Stomach (tissue), 4 donors: Measurements from ENCODE around the gene MRPL49.

Experiments
- CTCF ChIP-seq, 7 experiments: fragments of 450-650 bp in 4 of 7; fragments of 200-600 bp in 3 of 7; sonication (generic) in 3 of 7; IDR thresholded peaks; one replicate each; pipeline ENCODE4 v1.5.1; 2016 to 2019; ENCODE audit warnings: antibody characterized with exemption in 7 of 7, control low read depth in 2 of 7, mild to moderate bottlenecking in 1 of 7
- EP300 ChIP-seq: sonication (generic); formaldehyde crosslinking; IDR thresholded peaks from one replicate; pipeline ENCODE4 v1.6.1; 2017; ENCODE audit warnings: antibody characterized with exemption
- POLR2A ChIP-seq, 4 donors: fragments of 450-650 bp; IDR thresholded peaks; one replicate each; pipeline ENCODE4 v1.6.1; 2016; ENCODE audit warnings: antibody characterized with exemption in 4 of 4, control low read depth in 2 of 4, mild to moderate bottlenecking in 1 of 4, moderate library complexity in 1 of 4

- TF ChIP-seq CTCF (IDR thresholded peaks at IDR 0.05), result no peak
- TF ChIP-seq POLR2A (IDR thresholded peaks at IDR 0.05), result no peak
- TF ChIP-seq EP300, result no peak
Observed at GRCh38 chr11:65107078-65107477, 15.0 kb upstream of the MRPL49 start.
